HL-60 (cell line): Measurements from ENCODE around the gene DACT2.

ENCODE experiments used
- POLR2AphosphoS5 ChIP-seq: IDR thresholded peaks from 2 replicates; pipeline ENCODE4 v1.6.1; 2012; ENCODE audit warnings: low read depth
- SPI1 ChIP-seq: IDR thresholded peaks from 2 replicates; pipeline ENCODE4 v1.6.1; 2012; ENCODE audit warnings: low read depth, mild to moderate bottlenecking, borderline replicate concordance
- TF ChIP-seq, protein P1 (sequence below): IDR thresholded peaks from one replicate; pipeline ENCODE4 v1.5.1; 2011; ENCODE audit warnings: low read length, control low read depth, inconsistent platforms; ENCODE audit not compliant: insufficient read depth
- TF ChIP-seq, protein P2 (sequence below): IDR thresholded peaks from 2 replicates; pipeline ENCODE4 v1.6.1; 2012; ENCODE audit warnings: low read depth; ENCODE audit not compliant: insufficient replicate concordance

DNA sequence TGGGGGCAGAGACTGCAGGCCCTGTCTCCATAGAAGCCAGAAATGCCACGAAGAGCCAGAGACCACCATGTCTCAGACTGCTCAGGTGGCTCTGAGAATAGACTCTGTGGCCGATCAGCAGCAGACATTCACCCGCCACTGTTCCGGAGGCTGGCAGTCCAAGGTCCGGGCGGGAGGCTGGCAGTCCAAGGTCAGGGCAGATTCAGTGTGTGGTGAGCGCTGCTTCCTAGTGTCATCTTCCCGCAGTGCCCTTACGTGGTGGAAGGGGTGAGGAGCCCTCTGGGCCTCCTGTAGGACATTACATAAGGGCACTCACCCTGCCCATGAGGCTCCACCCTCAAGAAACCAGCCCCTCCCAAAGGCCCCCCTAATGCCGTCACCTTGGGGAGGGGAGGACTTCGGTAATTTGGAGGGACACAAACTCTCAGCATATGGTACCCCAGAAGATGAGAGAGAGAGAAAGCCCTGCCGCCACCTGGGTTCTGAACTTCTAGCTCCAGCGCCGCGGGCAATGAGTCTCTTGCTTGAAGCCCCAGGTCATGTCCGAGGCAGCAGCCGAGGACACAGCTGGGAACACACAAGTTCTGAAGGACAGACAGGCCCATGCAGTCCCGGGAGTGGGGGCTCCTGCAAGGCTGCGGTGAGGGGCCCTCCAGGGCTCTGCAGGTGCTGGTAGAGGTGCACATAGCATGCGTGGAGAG, 36.4 kb downstream of the DACT2 start:
- TF ChIP-seq, protein P1, sequence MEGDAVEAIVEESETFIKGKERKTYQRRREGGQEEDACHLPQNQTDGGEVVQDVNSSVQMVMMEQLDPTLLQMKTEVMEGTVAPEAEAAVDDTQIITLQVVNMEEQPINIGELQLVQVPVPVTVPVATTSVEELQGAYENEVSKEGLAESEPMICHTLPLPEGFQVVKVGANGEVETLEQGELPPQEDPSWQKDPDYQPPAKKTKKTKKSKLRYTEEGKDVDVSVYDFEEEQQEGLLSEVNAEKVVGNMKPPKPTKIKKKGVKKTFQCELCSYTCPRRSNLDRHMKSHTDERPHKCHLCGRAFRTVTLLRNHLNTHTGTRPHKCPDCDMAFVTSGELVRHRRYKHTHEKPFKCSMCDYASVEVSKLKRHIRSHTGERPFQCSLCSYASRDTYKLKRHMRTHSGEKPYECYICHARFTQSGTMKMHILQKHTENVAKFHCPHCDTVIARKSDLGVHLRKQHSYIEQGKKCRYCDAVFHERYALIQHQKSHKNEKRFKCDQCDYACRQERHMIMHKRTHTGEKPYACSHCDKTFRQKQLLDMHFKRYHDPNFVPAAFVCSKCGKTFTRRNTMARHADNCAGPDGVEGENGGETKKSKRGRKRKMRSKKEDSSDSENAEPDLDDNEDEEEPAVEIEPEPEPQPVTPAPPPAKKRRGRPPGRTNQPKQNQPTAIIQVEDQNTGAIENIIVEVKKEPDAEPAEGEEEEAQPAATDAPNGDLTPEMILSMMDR, result no peak
- TF ChIP-seq, protein P2, sequence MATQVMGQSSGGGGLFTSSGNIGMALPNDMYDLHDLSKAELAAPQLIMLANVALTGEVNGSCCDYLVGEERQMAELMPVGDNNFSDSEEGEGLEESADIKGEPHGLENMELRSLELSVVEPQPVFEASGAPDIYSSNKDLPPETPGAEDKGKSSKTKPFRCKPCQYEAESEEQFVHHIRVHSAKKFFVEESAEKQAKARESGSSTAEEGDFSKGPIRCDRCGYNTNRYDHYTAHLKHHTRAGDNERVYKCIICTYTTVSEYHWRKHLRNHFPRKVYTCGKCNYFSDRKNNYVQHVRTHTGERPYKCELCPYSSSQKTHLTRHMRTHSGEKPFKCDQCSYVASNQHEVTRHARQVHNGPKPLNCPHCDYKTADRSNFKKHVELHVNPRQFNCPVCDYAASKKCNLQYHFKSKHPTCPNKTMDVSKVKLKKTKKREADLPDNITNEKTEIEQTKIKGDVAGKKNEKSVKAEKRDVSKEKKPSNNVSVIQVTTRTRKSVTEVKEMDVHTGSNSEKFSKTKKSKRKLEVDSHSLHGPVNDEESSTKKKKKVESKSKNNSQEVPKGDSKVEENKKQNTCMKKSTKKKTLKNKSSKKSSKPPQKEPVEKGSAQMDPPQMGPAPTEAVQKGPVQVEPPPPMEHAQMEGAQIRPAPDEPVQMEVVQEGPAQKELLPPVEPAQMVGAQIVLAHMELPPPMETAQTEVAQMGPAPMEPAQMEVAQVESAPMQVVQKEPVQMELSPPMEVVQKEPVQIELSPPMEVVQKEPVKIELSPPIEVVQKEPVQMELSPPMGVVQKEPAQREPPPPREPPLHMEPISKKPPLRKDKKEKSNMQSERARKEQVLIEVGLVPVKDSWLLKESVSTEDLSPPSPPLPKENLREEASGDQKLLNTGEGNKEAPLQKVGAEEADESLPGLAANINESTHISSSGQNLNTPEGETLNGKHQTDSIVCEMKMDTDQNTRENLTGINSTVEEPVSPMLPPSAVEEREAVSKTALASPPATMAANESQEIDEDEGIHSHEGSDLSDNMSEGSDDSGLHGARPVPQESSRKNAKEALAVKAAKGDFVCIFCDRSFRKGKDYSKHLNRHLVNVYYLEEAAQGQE, result no peak
- TF ChIP-seq POLR2AphosphoS5, result no peak
- TF ChIP-seq SPI1, result no peak
